HG02571 (cell line): ENCODE results near the gene ACVR1C.
A peak's percentile ranks its signal among the peaks of the same experiment; 100 is the strongest.

ENCODE experiments used
- ATAC-seq: cut with Tn5 transposase; IDR thresholded peaks from one replicate; pipeline ENCODE4 v1.9.1; 2021; ENCODE audit warnings: mild to moderate bottlenecking, moderate library complexity; ENCODE audit not compliant: unreplicated experiment

ACVR1C gene

GRCh38 chr2:157628477-157629415, at the start of gene ACVR1C:
ACVR1C (minus strand) TSS chr2:157628864; CDS start chr2:157628644, 220 bp downstream.
- ATAC-seq = peak; percentile 78

- ATAC-seq = no peak
Measured at GRCh38 chr2:157677941-157678340, 49.3 kb upstream of the ACVR1C start.

GRCh38 chr2:157672129-157672528, 43.5 kb upstream of the ACVR1C start:
- no peak for ATAC-seq

GRCh38 chr2:157662401-157662800, 33.7 kb upstream of the ACVR1C start:
- ATAC-seq = no peak

- no peak for ATAC-seq
Measured at GRCh38 chr2:157661776-157662175, 33.1 kb upstream of the ACVR1C start.

GRCh38 chr2:157657858-157658257, 29.2 kb upstream of the ACVR1C start:
- ATAC-seq = no peak

GRCh38 chr2:157657101-157657500, 28.4 kb upstream of the ACVR1C start:
- ATAC-seq = no peak

- ATAC-seq = no peak
Measured at GRCh38 chr2:157644776-157645175, 16.1 kb upstream of the ACVR1C start.

- no peak for ATAC-seq
Measured at GRCh38 chr2:157631861-157632260, 3.2 kb upstream of the ACVR1C start.

GRCh38 chr2:157627594-157628476, 829 bp downstream of the ACVR1C start:
- peak; percentile 8 for ATAC-seq

GRCh38 chr2:157625296-157625695, 3.4 kb downstream of the ACVR1C start:
- ATAC-seq = no peak

- no peak for ATAC-seq
Measured at GRCh38 chr2:157620956-157621355, 7.7 kb downstream of the ACVR1C start.

- ATAC-seq = no peak
Measured at GRCh38 chr2:157611726-157612125, 16.9 kb downstream of the ACVR1C start.

- ATAC-seq = no peak
Measured at GRCh38 chr2:157611110-157611509, 17.6 kb downstream of the ACVR1C start.

- ATAC-seq = no peak
Measured at GRCh38 chr2:157606534-157606933, 22.1 kb downstream of the ACVR1C start.

GRCh38 chr2:157603198-157603597, 25.5 kb downstream of the ACVR1C start:
- ATAC-seq = no peak

GRCh38 chr2:157601807-157602206, 26.9 kb downstream of the ACVR1C start:
- ATAC-seq = no peak

GRCh38 chr2:157596992-157597681, 31.5 kb downstream of the ACVR1C start:
- ATAC-seq = peak; percentile 54

- no peak for ATAC-seq
Measured at GRCh38 chr2:157593411-157593810, 35.3 kb downstream of the ACVR1C start.

GRCh38 chr2:157592948-157593347, 35.7 kb downstream of the ACVR1C start:
- no peak for ATAC-seq

GRCh38 chr2:157592374-157592773, 36.3 kb downstream of the ACVR1C start:
- no peak for ATAC-seq
